GM23338 (cell line): ENCODE measurements around the gene DDX60.

ENCODE experiments used
- CREB1 ChIP-seq: fragments of 250-450 bp; sonication (Bioruptor Pico); IDR thresholded peaks from 2 replicates; pipeline ENCODE4 v1.5.0; 2020; ENCODE audit warnings: low read depth, mild to moderate bottlenecking, moderate library complexity
- CTCF ChIP-seq, 2 experiments: fragments of 200-600 bp in 1 of 2; sonication (generic) in 1 of 2; conservative IDR thresholded peaks; 2 replicates each; pipeline versions ENCODE4 v1.5.1 to v1.6.1; 2016 to 2017; ENCODE audit warnings: antibody characterized with exemption in 2 of 2, low read depth in 2 of 2, mild to moderate bottlenecking in 2 of 2, moderate library complexity in 1 of 2
- ETS1 ChIP-seq: IDR thresholded peaks from 2 replicates; pipeline ENCODE4 v1.6.1; 2016; ENCODE audit warnings: antibody characterized with exemption
- EZH2 ChIP-seq: fragments of 200-600 bp; sonication (generic); IDR thresholded peaks from one replicate; pipeline ENCODE4 v1.8.0; 2017; ENCODE audit warnings: antibody characterized with exemption, mild to moderate bottlenecking, low read depth; ENCODE audit not compliant: unreplicated experiment
- EZH2phosphoT487 ChIP-seq: fragments of 200-600 bp; sonication (generic); IDR thresholded peaks from one replicate; pipeline ENCODE4 v1.8.1; 2018; ENCODE audit warnings: antibody characterized with exemption; ENCODE audit not compliant: unreplicated experiment
- NANOG ChIP-seq: IDR thresholded peaks from 2 replicates; pipeline ENCODE4 v1.6.1; 2016; ENCODE audit warnings: antibody characterized with exemption, borderline replicate concordance
- POLR2AphosphoS5 ChIP-seq: IDR thresholded peaks from 2 replicates; pipeline ENCODE4 v1.6.1; 2016; ENCODE audit warnings: antibody characterized with exemption, low read depth
- STAT1 ChIP-seq: IDR thresholded peaks from one replicate; pipeline ENCODE4 v1.6.1; 2016; ENCODE audit warnings: antibody characterized with exemption; ENCODE audit not compliant: unreplicated experiment
- ZNF331 ChIP-seq: fragments of 250-450 bp; sonication (Bioruptor Pico); IDR thresholded peaks from 2 replicates; pipeline ENCODE4 v1.5.0; 2020; ENCODE audit warnings: low read depth, mild to moderate bottlenecking, moderate library complexity

GRCh38 chr4:168308912-168309311 is 9.6 kb downstream of the DDX60 start:
- TF ChIP-seq NANOG (no peak), CTCF (conservative IDR thresholded peaks at IDR 0.05; ENCODE audit: low read depth in 2 of 2) (no peak), POLR2AphosphoS5 (no peak), EZH2 (no peak), EZH2phosphoT487 (no peak), STAT1 (no peak), ETS1 (no peak), ZNF331 (CRISPR knock-in tag) (no peak), CREB1 (CRISPR knock-in tag) (no peak)
